ENCODE data around the gene RETREG1.

GRCh38 chr5:16480144-16480543, 136.7 kb downstream of the RETREG1 start:
- TF ChIP-seq CTCF (IDR thresholded peaks at IDR 0.05): no peak
- no peak for TF ChIP-seq SIN3A (IDR thresholded peaks at IDR 0.05; ENCODE audit: borderline replicate concordance, low read depth, low read length)
- no peak for TF ChIP-seq RFX5 (IDR thresholded peaks at IDR 0.05; ENCODE audit: low read length)
- TF ChIP-seq GABPA (IDR thresholded peaks at IDR 0.05; ENCODE audit: low read depth): no peak
- TF ChIP-seq POLR2AphosphoS5 (IDR thresholded peaks at IDR 0.05; ENCODE audit: low read depth, low read length): no peak
- no peak for TF ChIP-seq CHD2 (IDR thresholded peaks at IDR 0.05; ENCODE audit: low read length, partially characterized antibody)

All from SK-N-SH (cell line).